ENCODE results near the gene ADGRV1. TPM values are rescaled to one million over a fixed set of nuclear protein-coding genes. Genes with fewer than 3 reads are reported as not detected.

The ADGRV1 gene
- polyA plus RNA-seq, 1 of the 3 experiments (the other 2 are of a cell fraction), result 0.23 TPM

GRCh38 chr5:90636948-90637347 is 78.4 kb downstream of the ADGRV1 start:
- Histone ChIP-seq H3K27me3 (ENCODE audit: insufficient read depth) (no peaks in the 10 kb centered on the region), H2AFZ (ENCODE audit: low read depth) (no peak overlapping the region), H4K20me1 (ENCODE audit: insufficient read depth) (no peaks in the 10 kb centered on the region), H3K36me3 (replicated peaks in 1 of 2; ENCODE audit: control insufficient read depth in 1 of 2, insufficient read depth in 2 of 2, low read length in 1 of 2) (no peaks in the 10 kb centered on the region), H3K27ac (ENCODE audit: low read depth in 2 of 2, low read length in 1 of 2) (no peak overlapping the region), H3K9ac (no peak overlapping the region), H3K4me1 (ENCODE audit: control insufficient read depth in 1 of 2, insufficient read depth in 2 of 2, low read depth in 1 of 2, low read length in 1 of 2) (peaks cover 0 to 3% of the 10 kb centered on the region in 2 experiments; a peak in 2 of 4 replicates), H3K9me3 (no peaks in the 10 kb centered on the region; the same call in 1 of the 2 replicates), H3K4me2 (no peak overlapping the region), H3K9me2 (no peaks in the 10 kb centered on the region), H3K4me3 (ENCODE audit: low read depth in 2 of 2, low read length in 1 of 2) (no peak overlapping the region), H3F3A (replicated peaks; ENCODE audit: insufficient read depth) (no peaks in the 10 kb centered on the region), H3K79me2 (ENCODE audit: insufficient read depth) (no peaks in the 10 kb centered on the region)
- ChIA-PET POLR2A (no interaction called here), CTCF (interaction anchor here (1.2 kb wide), 1 partner anchor 199 kb away, joined by 3 read pairs; no protein-coding TSS in a partner anchor)
- DNase-seq, result no peak
- 0% methylated on average over 1 of the region's 1 CpG for WGBS (ENCODE audit: low lambda C conversion rate)
- TF ChIP-seq, protein P1, sequence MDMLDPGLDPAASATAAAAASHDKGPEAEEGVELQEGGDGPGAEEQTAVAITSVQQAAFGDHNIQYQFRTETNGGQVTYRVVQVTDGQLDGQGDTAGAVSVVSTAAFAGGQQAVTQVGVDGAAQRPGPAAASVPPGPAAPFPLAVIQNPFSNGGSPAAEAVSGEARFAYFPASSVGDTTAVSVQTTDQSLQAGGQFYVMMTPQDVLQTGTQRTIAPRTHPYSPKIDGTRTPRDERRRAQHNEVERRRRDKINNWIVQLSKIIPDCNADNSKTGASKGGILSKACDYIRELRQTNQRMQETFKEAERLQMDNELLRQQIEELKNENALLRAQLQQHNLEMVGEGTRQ (IDR thresholded peaks at IDR 0.05; ENCODE audit: borderline replicate concordance, low read depth, low read length), result no peak
- no peak for TF ChIP-seq EP300 (IDR thresholded peaks at IDR 0.05; ENCODE audit: borderline replicate concordance in 1 of 2, low read depth in 1 of 2, low read length in 1 of 2)
- TF ChIP-seq SMC3 (IDR thresholded peaks at IDR 0.05; ENCODE audit: low read depth, low read length), result no peak
- TF ChIP-seq, protein P2, sequence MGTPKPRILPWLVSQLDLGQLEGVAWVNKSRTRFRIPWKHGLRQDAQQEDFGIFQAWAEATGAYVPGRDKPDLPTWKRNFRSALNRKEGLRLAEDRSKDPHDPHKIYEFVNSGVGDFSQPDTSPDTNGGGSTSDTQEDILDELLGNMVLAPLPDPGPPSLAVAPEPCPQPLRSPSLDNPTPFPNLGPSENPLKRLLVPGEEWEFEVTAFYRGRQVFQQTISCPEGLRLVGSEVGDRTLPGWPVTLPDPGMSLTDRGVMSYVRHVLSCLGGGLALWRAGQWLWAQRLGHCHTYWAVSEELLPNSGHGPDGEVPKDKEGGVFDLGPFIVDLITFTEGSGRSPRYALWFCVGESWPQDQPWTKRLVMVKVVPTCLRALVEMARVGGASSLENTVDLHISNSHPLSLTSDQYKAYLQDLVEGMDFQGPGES (IDR thresholded peaks at IDR 0.05; ENCODE audit: low read depth, low read length), result no peak
- TF ChIP-seq TAF1 (IDR thresholded peaks at IDR 0.05; ENCODE audit: borderline replicate concordance, low read depth, low read length), result no peak
- no peak for TF ChIP-seq ZBTB33 (IDR thresholded peaks at IDR 0.05; ENCODE audit: borderline replicate concordance, low read depth)
- no peak for TF ChIP-seq TEAD4 (IDR thresholded peaks at IDR 0.05; ENCODE audit: borderline replicate concordance, insufficient read depth)
- no peak for TF ChIP-seq GABPA (IDR thresholded peaks at IDR 0.05; ENCODE audit: low read depth)
- TF ChIP-seq RCOR1 (IDR thresholded peaks at IDR 0.05; ENCODE audit: low read length), result no peak
- no peak for TF ChIP-seq GATA2 (CRISPR knock-in tag; IDR thresholded peaks at IDR 0.05)
- TF ChIP-seq REST (IDR thresholded peaks at IDR 0.05; ENCODE audit: low read depth, low read length), result no peak
- no peak for TF ChIP-seq JUND (IDR thresholded peaks at IDR 0.05)
- no peak for TF ChIP-seq MAX (IDR thresholded peaks at IDR 0.05; ENCODE audit: low read depth)
- no peak for TF ChIP-seq NFIC (IDR thresholded peaks at IDR 0.05; ENCODE audit: borderline replicate concordance)
- no peak for TF ChIP-seq ELF1 (IDR thresholded peaks at IDR 0.05)
- no peak for TF ChIP-seq RAD21 (IDR thresholded peaks at IDR 0.05; ENCODE audit: low read length)
- no peak for TF ChIP-seq CHD2 (IDR thresholded peaks at IDR 0.05; ENCODE audit: low read length, partially characterized antibody)
- TF ChIP-seq RXRA (IDR thresholded peaks at IDR 0.05; ENCODE audit: borderline replicate concordance, low read depth), result no peak
- TF ChIP-seq FOSL2 (IDR thresholded peaks at IDR 0.05; ENCODE audit: borderline replicate concordance, low read depth), result no peak
- no peak for TF ChIP-seq USF1 (IDR thresholded peaks at IDR 0.05; ENCODE audit: borderline replicate concordance, low read depth)

All from SK-N-SH (cell line).